Loucy (cell line): ENCODE measurements around the gene NIF3L1.
"Not testable (repeated sequence)": the region's sequence is repeated elsewhere in the genome, so short reads cannot be mapped to it uniquely, and the experiment has no call there.

ENCODE experiments used
- CTCF ChIP-seq: fragments of 200-600 bp; sonication (generic); conservative IDR thresholded peaks from 2 replicates; pipeline ENCODE4 v1.5.1; 2014; ENCODE audit warnings: mild to moderate bottlenecking, antibody characterized with exemption, low read length
- EZH2phosphoT487 ChIP-seq: fragments of 200-600 bp; IDR thresholded peaks from 2 replicates; pipeline ENCODE4 v1.6.1; 2018; ENCODE audit warnings: antibody characterized with exemption, mild to moderate bottlenecking, moderate library complexity, borderline replicate concordance

- not testable (repeated sequence) for TF ChIP-seq CTCF, EZH2phosphoT487
Measured at GRCh38 chr2:200881715-200882249, 7.4 kb upstream of the NIF3L1 start.
